Measurements from ENCODE around the gene LIPT1.

Gene LIPT1

DNA sequence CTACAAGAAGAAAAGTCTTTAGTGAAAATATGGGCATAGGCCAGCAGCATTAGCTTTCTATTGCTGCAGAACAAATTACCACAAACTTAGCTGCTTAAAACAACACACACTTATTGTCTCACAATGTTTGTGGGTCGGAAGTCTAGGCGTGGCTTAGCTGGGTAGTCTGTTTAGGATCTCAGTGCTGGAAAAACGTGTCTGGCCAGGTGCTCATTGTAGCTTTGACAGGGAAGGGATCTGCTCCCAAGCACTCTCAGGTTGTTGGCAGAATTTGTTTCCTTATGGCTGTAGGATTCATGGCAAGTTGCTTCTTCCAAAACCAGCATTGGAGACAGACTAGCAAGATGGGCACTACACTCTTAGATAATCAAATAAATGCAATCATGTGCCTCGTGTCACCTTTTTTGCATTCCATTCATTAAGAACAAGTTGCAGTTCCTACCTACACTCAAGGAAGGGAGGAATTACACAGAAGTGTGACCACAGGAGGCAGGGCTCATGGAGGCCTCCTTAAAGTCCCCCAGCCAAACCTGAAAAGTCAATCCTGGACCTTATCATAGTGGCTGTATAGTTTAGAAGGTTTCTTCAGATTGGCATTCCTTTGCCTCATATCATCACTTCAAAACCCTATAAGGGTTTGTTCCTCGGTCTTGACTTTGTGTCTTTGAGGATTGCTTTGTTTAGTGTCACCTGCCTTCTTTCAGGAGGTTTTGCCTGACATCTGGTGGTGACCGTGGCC lies 43.5 kb downstream of the LIPT1 start:
- H3K9me3 ChIP-seq (ENCODE audit: control insufficient read depth in 1 of 2, low read length in 2 of 2): no peaks in the 10 kb centered on the region
- H3K9ac ChIP-seq (ENCODE audit: low read depth in 1 of 2, low read length in 2 of 2): no peak overlapping the region
- H3K4me3 ChIP-seq (ENCODE audit: low read depth in 1 of 2, low read length in 2 of 2): no peak overlapping the region
- H3K36me3 ChIP-seq (ENCODE audit: control insufficient read depth in 1 of 2, insufficient read depth in 2 of 2, low read length in 2 of 2): peaks cover 17 to 42% of the 10 kb centered on the region in 2 donors
- H3K4me1 ChIP-seq (ENCODE audit: control insufficient read depth in 1 of 2, insufficient read depth in 2 of 2, low read length in 2 of 2): no peaks in the 10 kb centered on the region
- H3K27ac ChIP-seq (ENCODE audit: low read depth, low read length): no peak overlapping the region
- H3K27me3 ChIP-seq (ENCODE audit: control insufficient read depth in 1 of 2, insufficient read depth in 2 of 2, low read length in 2 of 2): no peaks in the 10 kb centered on the region

DNA sequence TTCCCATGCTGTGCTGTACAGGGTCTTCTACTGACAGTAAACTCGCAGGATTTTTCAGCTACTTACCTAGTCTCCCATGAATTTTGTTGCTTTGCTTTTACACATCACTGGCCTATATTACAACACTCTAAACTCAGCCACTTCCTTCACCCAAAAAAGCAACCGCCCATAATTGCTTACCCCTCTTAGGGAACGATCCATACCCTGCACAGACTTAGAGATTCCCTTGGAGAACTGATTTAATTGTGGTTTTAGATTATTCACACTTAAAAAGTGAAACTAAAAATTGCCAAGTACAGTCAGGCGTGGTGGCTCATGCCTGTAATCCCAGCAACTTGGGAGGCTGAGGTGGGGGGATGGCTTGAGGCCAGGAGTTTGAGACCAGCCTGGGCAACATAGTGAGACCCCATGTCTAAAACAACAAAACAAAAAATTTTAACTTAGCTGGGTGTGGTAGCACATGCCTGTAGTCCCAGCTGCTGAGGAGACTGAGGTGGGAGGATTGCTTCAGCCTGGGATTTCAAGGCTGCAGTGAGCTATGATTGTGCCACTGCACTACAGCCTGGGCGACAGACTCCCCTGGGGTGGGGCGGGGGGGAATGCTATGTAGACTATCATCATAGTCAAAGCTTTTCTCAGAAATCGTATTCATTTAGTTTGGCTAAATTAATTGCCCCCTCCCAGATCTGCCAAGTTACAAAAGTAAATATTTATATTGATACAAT lies 45.5 kb downstream of the LIPT1 start:
- H3K4me1 ChIP-seq (ENCODE audit: control insufficient read depth in 1 of 2, insufficient read depth in 2 of 2, low read length in 2 of 2): no peaks in the 10 kb centered on the region
- no peak overlapping the region for H3K27ac ChIP-seq (ENCODE audit: low read depth, low read length)
- H3K4me3 ChIP-seq (ENCODE audit: low read depth in 1 of 2, low read length in 2 of 2): no peak overlapping the region
- peaks cover 0 to 2% of the 10 kb centered on the region in 2 donors for H3K9me3 ChIP-seq (ENCODE audit: control insufficient read depth in 1 of 2, low read length in 2 of 2)
- no peaks in the 10 kb centered on the region for H3K27me3 ChIP-seq (ENCODE audit: control insufficient read depth in 1 of 2, insufficient read depth in 2 of 2, low read length in 2 of 2)
- H3K9ac ChIP-seq (ENCODE audit: low read depth in 1 of 2, low read length in 2 of 2): no peak overlapping the region
- H3K36me3 ChIP-seq (ENCODE audit: control insufficient read depth in 1 of 2, insufficient read depth in 2 of 2, low read length in 2 of 2): peaks cover 16 to 31% of the 10 kb centered on the region in 2 donors

DNA sequence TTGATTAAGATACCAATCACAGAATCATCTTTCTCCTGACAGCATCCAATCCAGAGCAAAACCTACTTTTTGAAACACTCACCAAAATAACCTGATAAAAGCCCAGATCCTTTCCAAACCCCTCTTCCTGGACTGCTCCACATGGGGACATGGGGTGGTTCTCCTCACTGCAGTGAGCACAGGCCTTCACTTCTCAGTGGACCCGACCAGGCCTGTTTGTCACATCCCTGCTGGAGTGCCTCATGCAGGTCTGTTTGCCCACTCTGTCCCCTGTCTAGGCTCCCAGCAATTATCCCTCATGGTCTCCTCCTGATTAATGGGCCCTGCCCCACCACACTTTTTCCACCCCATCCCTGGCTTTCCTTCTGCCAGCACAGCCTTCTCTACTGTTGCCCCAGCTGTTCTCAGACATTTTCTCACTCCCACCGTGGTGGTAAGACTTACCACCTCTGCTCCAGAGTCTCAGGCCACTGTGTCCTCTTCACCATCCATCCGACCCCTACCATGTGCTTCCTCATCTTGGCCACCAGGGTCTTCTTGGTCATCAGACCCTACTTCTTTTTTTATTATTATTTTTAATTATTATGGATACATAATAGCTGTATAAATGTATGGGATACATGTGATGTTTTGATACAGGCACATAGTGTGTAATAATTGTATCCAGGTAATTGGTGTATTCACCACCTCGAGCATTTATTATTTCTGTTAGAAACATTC lies 47.4 kb downstream of the LIPT1 start:
- H3K27me3 ChIP-seq (ENCODE audit: control insufficient read depth in 1 of 2, insufficient read depth in 2 of 2, low read length in 2 of 2): no peaks in the 10 kb centered on the region
- H3K36me3 ChIP-seq (ENCODE audit: control insufficient read depth in 1 of 2, insufficient read depth in 2 of 2, low read length in 2 of 2): peaks cover 8 to 15% of the 10 kb centered on the region in 2 donors
- H3K9ac ChIP-seq (ENCODE audit: low read depth in 1 of 2, low read length in 2 of 2): no peak overlapping the region
- H3K27ac ChIP-seq (ENCODE audit: low read depth, low read length): no peak overlapping the region
- H3K4me3 ChIP-seq (ENCODE audit: low read depth in 1 of 2, low read length in 2 of 2): no peak overlapping the region
- peaks cover 3 to 6% of the 10 kb centered on the region in 2 donors for H3K9me3 ChIP-seq (ENCODE audit: control insufficient read depth in 1 of 2, low read length in 2 of 2)
- H3K4me1 ChIP-seq (ENCODE audit: control insufficient read depth in 1 of 2, insufficient read depth in 2 of 2, low read length in 2 of 2): no peaks in the 10 kb centered on the region

DNA sequence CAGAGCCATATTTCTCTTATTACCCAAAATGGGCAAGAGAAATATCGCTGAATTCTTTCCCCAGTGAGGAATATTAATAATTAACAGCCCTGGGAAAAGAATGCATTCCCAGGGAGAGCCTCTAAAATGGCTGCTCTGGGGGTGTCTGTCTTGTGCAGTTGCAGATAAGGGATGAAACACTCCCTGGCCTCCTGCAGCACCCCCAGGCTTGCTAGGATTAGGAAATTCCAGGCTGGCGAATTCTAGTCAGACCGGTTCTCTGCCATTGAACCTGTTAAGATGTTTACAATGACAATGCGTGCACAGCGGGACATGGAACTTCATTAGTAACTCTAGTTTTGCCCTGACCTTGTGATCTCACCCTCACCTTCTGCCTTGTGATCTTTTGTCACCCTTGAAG lies 50.7 kb downstream of the LIPT1 start:
- Histone ChIP-seq H3K9ac (ENCODE audit: low read depth in 1 of 2, low read length in 2 of 2) (no peak overlapping the region), H3K36me3 (ENCODE audit: control insufficient read depth in 1 of 2, insufficient read depth in 2 of 2, low read length in 2 of 2) (no peaks in the 10 kb centered on the region), H3K27me3 (ENCODE audit: control insufficient read depth in 1 of 2, insufficient read depth in 2 of 2, low read length in 2 of 2) (no peaks in the 10 kb centered on the region), H3K4me3 (ENCODE audit: low read depth in 1 of 2, low read length in 2 of 2) (no peak overlapping the region), H3K4me1 (ENCODE audit: control insufficient read depth in 1 of 2, insufficient read depth in 2 of 2, low read length in 2 of 2) (no peaks in the 10 kb centered on the region), H3K9me3 (ENCODE audit: control insufficient read depth in 1 of 2, low read length in 2 of 2) (peaks cover 3 to 6% of the 10 kb centered on the region in 2 donors), H3K27ac (ENCODE audit: low read depth, low read length) (no peak overlapping the region)

Data from duodenal mucosa (tissue), 2 donors.